GM23248 (cell line): Measurements from ENCODE around the gene CARD10. TPM values are rescaled to one million over a fixed set of nuclear protein-coding genes. Genes with fewer than 3 reads are reported as not detected.

Source experiments
- DNase-seq: peaks from one replicate; pipeline ENCODE4 v3.0.0-alpha.2; 2015
- H2AFZ ChIP-seq: fragments of 200-600 bp; sonication (generic); 2 replicates; pipeline ENCODE4 v1.6.1; 2016; ENCODE audit warnings: antibody characterized with exemption
- H3F3A ChIP-seq: fragments of 200-600 bp; sonication (generic); 2 replicates; pipeline ENCODE4 v1.6.1; 2016; ENCODE audit warnings: mild to moderate bottlenecking, antibody characterized with exemption, mixed run types; ENCODE audit not compliant: insufficient read depth
- H3K27ac ChIP-seq: fragments of 200-600 bp; sonication (generic); 2 replicates; pipeline ENCODE4 v1.5.1; 2016; ENCODE audit warnings: mild to moderate bottlenecking
- H3K27me3 ChIP-seq: fragments of 200-600 bp; sonication (generic); replicated peaks from 2 replicates; pipeline ENCODE4 v1.6.1; 2016; ENCODE audit warnings: mild to moderate bottlenecking; ENCODE audit not compliant: insufficient read depth
- H3K36me3 ChIP-seq: fragments of 200-600 bp; sonication (generic); 2 replicates; pipeline ENCODE4 v1.6.1; 2016; ENCODE audit warnings: low read depth, mild to moderate bottlenecking
- H3K4me1 ChIP-seq: fragments of 200-600 bp; sonication (generic); 2 replicates; pipeline ENCODE4 v1.6.1; 2016; ENCODE audit warnings: mild to moderate bottlenecking; ENCODE audit not compliant: insufficient read depth
- H3K4me2 ChIP-seq: fragments of 200-600 bp; sonication (generic); one replicate; pipeline ENCODE4 v1.6.1; 2016; ENCODE audit warnings: mild to moderate bottlenecking; ENCODE audit not compliant: unreplicated experiment
- H3K4me3 ChIP-seq: fragments of 200-600 bp; sonication (generic); 2 replicates; pipeline ENCODE4 v1.5.1; 2016; ENCODE audit warnings: mild to moderate bottlenecking
- H3K79me2 ChIP-seq: fragments of 200-600 bp; sonication (generic); 2 replicates; pipeline ENCODE4 v1.6.1; 2016; ENCODE audit warnings: mild to moderate bottlenecking; ENCODE audit not compliant: insufficient read depth
- H3K9ac ChIP-seq: fragments of 200-600 bp; sonication (generic); 2 replicates; pipeline ENCODE4 v1.6.1; 2016; ENCODE audit warnings: mild to moderate bottlenecking
- H3K9me2 ChIP-seq: fragments of 200-600 bp; sonication (generic); 2 replicates; pipeline ENCODE4 v1.6.1; 2016; ENCODE audit warnings: mixed run types, mild to moderate bottlenecking, moderate library complexity; ENCODE audit not compliant: insufficient read depth
- H3K9me3 ChIP-seq: fragments of 200-600 bp; sonication (generic); one replicate; pipeline ENCODE4 v1.6.1; 2017; ENCODE audit warnings: low read depth
- H4K20me1 ChIP-seq: fragments of 200-600 bp; sonication (generic); 2 replicates; pipeline ENCODE4 v1.6.0; 2016; ENCODE audit not compliant: insufficient read depth
- EZH2 ChIP-seq: fragments of 200-600 bp; sonication (generic); IDR thresholded peaks from 2 replicates; pipeline ENCODE4 v1.6.1; 2018; ENCODE audit warnings: antibody characterized with exemption, mild to moderate bottlenecking; ENCODE audit not compliant: insufficient read depth, poor library complexity, severe bottlenecking
- EZH2phosphoT487 ChIP-seq: fragments of 200-600 bp; sonication (generic); IDR thresholded peaks from 2 replicates; pipeline ENCODE4 v1.6.1; 2018; ENCODE audit warnings: antibody characterized with exemption, moderate library complexity, mild to moderate bottlenecking, low read depth; ENCODE audit not compliant: insufficient read depth
- WGBS, 2 experiments: methylation state at CpG; one replicate each; pipeline ENCODE4 v1.1.6; 2015 to 2017; ENCODE audit warnings: low lambda C conversion rate in 2 of 2, low coverage in 1 of 2; ENCODE audit errors: missing lambda C conversion rate in 2 of 2; 5-methylcytosine and 5-hydroxymethylcytosine counted together
- in situ Hi-C: fragments of 300-500 bp; cut with MboI; formaldehyde crosslinking; loops from 2 replicates; pipeline ENCODE4 v1.15.0; 2020
- polyA plus RNA-seq: library from polyadenylated mRNA; unstranded; fragments of >200 nt; fragmentation: Nextera tagmentation; extraction: Ambion mirVana; gene quantifications from 2 replicates; pipeline ENCODE4 v1.2.1, GENCODE V29; 2016
- total RNA-seq: library from RNA; depleted of rRNA; stranded (reverse); fragments of >200 nt; shearing (Covaris generic); gene quantifications from 2 replicates; pipeline ENCODE4 v1.2.3, GENCODE V29; 2014

Gene CARD10
- total and polyA plus RNA-seq, 2 experiments from 2014 or later, result 2.8 to 4.4 TPM

DNA sequence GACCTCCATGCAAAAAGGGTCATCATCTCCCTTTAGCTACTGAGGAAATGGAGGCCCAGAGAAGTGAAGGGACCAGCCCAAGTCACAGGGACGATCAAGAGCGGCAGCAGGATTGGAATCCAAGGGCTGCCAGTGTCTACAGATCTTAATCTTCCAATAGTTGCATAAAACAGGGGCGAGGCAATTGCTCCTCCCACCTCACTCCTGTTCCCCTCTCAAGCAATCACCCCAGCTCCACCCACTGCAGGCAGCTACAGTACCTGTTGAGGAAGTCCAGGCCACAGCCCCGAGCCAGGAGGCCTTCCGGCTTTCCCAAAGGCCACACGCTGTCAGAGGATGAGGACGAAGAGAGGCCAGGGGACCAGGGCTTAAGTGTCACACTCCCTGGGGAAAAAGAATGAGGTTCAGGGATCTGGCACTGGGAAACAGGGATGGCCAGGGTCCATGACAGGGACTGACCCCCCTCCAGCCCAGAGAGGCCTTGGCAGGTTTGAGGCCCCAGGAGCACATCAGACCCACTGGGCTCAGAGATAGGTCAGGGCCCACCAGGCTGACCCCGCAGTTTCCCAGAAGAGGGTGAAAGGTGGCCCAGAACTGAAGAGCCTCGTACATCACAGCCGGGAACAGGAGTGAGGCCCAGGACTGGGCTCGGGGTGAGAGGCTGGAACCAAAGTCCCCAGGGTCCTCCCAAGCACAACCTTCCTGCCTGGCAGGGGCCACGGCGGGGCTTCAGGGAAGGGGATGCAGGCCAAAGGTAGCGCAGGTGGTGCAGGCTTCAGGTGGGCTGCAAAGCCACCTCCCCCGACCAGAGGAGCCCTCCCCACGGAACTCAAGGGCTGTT is 16.7 kb downstream of the CARD10 start:
- H3K9ac ChIP-seq, result no peak overlapping the region
- no peaks in the 10 kb centered on the region for H3K9me3 ChIP-seq
- no peaks in the 10 kb centered on the region for H4K20me1 ChIP-seq
- no peak overlapping the region for H2AFZ ChIP-seq
- TF ChIP-seq EZH2phosphoT487 (no peak), EZH2 (no peak)
- H3K4me2 ChIP-seq, result no peak overlapping the region
- H3K36me3 ChIP-seq, result no peaks in the 10 kb centered on the region
- no peaks in the 10 kb centered on the region for H3K79me2 ChIP-seq
- H3K27me3 ChIP-seq, result no peaks in the 10 kb centered on the region; the same call in 1 of the 2 replicates
- in situ Hi-C loops, result no loop called here
- WGBS, 2 experiments, result 81 to 85% methylated on average over 13 to 16 of the region's 16 CpGs
- H3K9me2 ChIP-seq, result no peaks in the 10 kb centered on the region
- H3K4me1 ChIP-seq, result peaks cover 14% of the 10 kb centered on the region
- no peak for DNase-seq
- H3K27ac ChIP-seq, result no peak overlapping the region
- H3F3A ChIP-seq, result peaks cover 5% of the 10 kb centered on the region
- no peak overlapping the region for H3K4me3 ChIP-seq

DNA sequence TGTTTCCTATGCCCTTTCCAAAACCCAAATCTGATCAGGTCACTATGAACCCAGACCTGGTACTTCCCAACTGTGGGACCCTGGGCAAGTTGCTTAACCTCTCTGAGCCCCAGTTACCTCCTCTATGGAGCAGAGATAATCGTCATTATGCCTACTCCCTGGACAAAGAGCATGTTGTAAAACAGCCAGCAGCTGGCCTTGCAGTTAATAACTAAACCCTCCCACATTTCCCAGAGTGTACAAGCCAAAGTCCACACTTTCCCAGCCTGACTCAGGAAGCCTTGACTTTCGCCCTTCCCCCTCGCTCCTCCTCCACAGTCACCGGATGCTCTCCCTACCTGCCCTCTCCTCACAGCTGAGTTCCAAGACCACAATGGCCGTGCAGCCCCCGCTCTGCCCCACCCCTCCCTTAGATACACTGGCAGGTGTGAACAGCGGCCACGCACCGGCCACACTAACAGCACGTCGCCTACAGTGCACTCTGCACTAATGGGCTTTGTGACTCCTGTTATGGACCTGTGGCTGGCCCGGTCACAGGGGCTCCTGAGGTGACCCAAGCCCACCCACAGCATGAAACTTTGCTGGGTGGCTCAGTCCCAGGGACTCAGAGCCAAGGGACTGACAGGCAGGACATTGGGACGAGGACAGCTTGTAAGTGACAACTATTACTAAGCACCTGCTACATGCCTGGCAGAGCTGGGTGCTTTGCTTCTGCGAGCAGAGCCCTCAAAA is 17.4 kb downstream of the CARD10 start:
- Histone ChIP-seq H3K4me1 (peaks cover 17% of the 10 kb centered on the region), H3F3A (peaks cover 5% of the 10 kb centered on the region), H3K27ac (no peak overlapping the region), H3K9me3 (no peaks in the 10 kb centered on the region), H3K4me2 (peak overlapping the region; percentile 13), H3K27me3 (no peaks in the 10 kb centered on the region; the same call in 1 of the 2 replicates), H3K79me2 (no peaks in the 10 kb centered on the region), H2AFZ (no peak overlapping the region), H3K9me2 (no peaks in the 10 kb centered on the region), H3K4me3 (no peak overlapping the region), H4K20me1 (no peaks in the 10 kb centered on the region), H3K36me3 (no peaks in the 10 kb centered on the region), H3K9ac (no peak overlapping the region)
- peak; percentile 95 for DNase-seq
- TF ChIP-seq EZH2, result no peak
- no peak for TF ChIP-seq EZH2phosphoT487
- in situ Hi-C loops, result no loop called here
- 42 to 47% methylated on average over 13 to 14 of the region's 14 CpGs for WGBS, 2 experiments

GRCh38 chr22:37500745-37501609 is 18.2 kb downstream of the CARD10 start:
- Histone ChIP-seq H3K27ac (no peak overlapping the region), H4K20me1 (no peaks in the 10 kb centered on the region), H3K36me3 (no peaks in the 10 kb centered on the region), H3K79me2 (no peaks in the 10 kb centered on the region), H3K9ac (no peak overlapping the region), H2AFZ (no peak overlapping the region), H3K4me1 (peaks cover 19% of the 10 kb centered on the region), H3K27me3 (no peaks in the 10 kb centered on the region), H3K9me3 (no peaks in the 10 kb centered on the region), H3K4me3 (no peak overlapping the region), H3K9me2 (no peaks in the 10 kb centered on the region), H3F3A (peaks cover 5% of the 10 kb centered on the region), H3K4me2 (peak overlapping the region; percentile 13)
- WGBS, 2 experiments, result 64 to 67% methylated on average over 24 of the region's 24 CpGs
- in situ Hi-C loops, result no loop called here
- TF ChIP-seq EZH2 (no peak), EZH2phosphoT487 (no peak)
- DNase-seq, result no peak

DNA sequence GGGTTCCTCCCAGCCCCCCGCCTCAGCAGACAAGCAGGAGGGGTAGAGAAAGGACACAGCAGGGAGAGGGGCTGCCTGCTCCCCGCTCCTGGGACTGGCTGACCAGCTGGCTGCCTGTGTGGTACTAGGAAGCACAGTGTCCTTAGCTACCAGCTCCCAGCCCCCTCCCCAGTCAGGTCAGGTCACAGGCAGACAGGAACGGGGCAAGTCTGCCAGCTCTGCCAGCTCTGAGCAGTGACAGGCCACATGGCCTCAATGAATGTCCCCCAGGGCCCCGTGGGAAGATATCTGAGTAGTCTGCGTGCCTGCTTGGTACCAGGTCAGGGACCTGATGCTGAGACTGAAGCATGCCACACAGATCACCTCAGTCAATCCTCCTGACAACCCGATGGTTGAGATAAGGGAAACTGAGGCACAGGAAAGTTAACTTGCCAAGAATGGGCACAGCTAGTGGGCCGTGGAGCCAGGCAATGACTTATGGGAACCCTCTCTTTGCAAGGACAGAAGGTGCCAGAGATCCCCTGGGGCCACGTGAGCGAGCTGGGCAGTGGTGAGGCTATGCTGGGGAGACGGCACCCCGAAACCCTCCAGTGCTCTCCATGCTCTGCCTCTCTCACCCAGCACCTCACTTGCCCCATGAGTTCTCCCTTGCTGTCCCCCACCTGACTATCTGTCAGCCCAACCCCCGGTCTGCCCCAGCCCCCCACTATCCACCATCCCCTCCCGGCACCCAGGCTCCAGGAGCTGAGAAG is 19.2 kb downstream of the CARD10 start:
- H3K27ac ChIP-seq, result no peak overlapping the region
- no peaks in the 10 kb centered on the region for H3K36me3 ChIP-seq
- no peaks in the 10 kb centered on the region for H3K27me3 ChIP-seq
- no peak overlapping the region for H2AFZ ChIP-seq
- peaks cover 5% of the 10 kb centered on the region for H3F3A ChIP-seq
- TF ChIP-seq EZH2phosphoT487, result no peak
- no peak for TF ChIP-seq EZH2
- in situ Hi-C loops, result no loop called here
- H4K20me1 ChIP-seq, result no peaks in the 10 kb centered on the region
- WGBS, 2 experiments, result 79 to 83% methylated on average over 12 to 13 of the region's 13 CpGs
- no peak for DNase-seq
- H3K4me1 ChIP-seq, result peaks cover 19% of the 10 kb centered on the region
- no peak overlapping the region for H3K9ac ChIP-seq
- H3K79me2 ChIP-seq, result no peaks in the 10 kb centered on the region
- no peak overlapping the region for H3K4me2 ChIP-seq
- H3K9me3 ChIP-seq, result no peaks in the 10 kb centered on the region
- H3K4me3 ChIP-seq, result no peak overlapping the region
- no peaks in the 10 kb centered on the region for H3K9me2 ChIP-seq
